Endothelial cell (in vitro differentiated cells): Measurements from ENCODE around the gene EXOC6. TPM values are rescaled to one million over a fixed set of nuclear protein-coding genes. Genes with fewer than 3 reads are reported as not detected.
A peak's percentile ranks its signal among the peaks of the same experiment; 100 is the strongest.

Experiments
- DNase-seq: peaks from one replicate; pipeline ENCODE4 v3.0.0; 2021; ENCODE audit warnings: low spot score
- H3K27ac Mint-ChIP-seq: one replicate; pipeline ENCODE4 v1.8.0; 2021; ENCODE audit warnings: mixed read lengths, inconsistent platforms; ENCODE audit not compliant: unreplicated experiment
- H3K27me3 Mint-ChIP-seq: one replicate; pipeline ENCODE4 v1.8.0; 2021; ENCODE audit warnings: mild to moderate bottlenecking, moderate library complexity, mixed read lengths, inconsistent platforms; ENCODE audit not compliant: unreplicated experiment
- H3K36me3 Mint-ChIP-seq: one replicate; pipeline ENCODE4 v1.8.0; 2021; ENCODE audit warnings: mild to moderate bottlenecking, low read depth, mixed read lengths, inconsistent platforms; ENCODE audit not compliant: unreplicated experiment
- H3K4me1 Mint-ChIP-seq: one replicate; pipeline ENCODE4 v1.8.0; 2021; ENCODE audit warnings: mild to moderate bottlenecking, mixed read lengths, inconsistent platforms; ENCODE audit not compliant: unreplicated experiment
- H3K4me3 Mint-ChIP-seq: one replicate; pipeline ENCODE4 v1.8.0; 2021; ENCODE audit warnings: mild to moderate bottlenecking, mixed read lengths, inconsistent platforms; ENCODE audit not compliant: unreplicated experiment
- H3K9me3 Mint-ChIP-seq: one replicate; pipeline ENCODE4 v1.8.0; 2021; ENCODE audit warnings: mixed read lengths, inconsistent platforms; ENCODE audit not compliant: unreplicated experiment
- total RNA-seq: library from RNA; stranded (reverse); fragmentation: NEBNext Ultra II Directional; extraction: Animal tissue kit (Norgen Biotek cat#: 25700); gene quantifications from one replicate; pipeline ENCODE4 v1.2.1, GENCODE V29; 2021; ENCODE audit not compliant: unreplicated experiment
- TF ChIP-seq, protein P1 (sequence below): fragments of 200-600 bp; sonication (generic); IDR thresholded peaks from one replicate; pipeline ENCODE4 v1.5.0; 2021; ENCODE audit warnings: antibody characterized with exemption; ENCODE audit not compliant: unreplicated experiment

The EXOC6 gene
- total RNA-seq, 1 donor from 2014 or later: 28.5 TPM

GRCh38 chr10:93074147-93074596 is 225.9 kb downstream of the EXOC6 start:
- Mint-ChIP-seq H3K27ac (no peak overlapping the region), H3K27me3 (peaks cover 31% of the 10 kb centered on the region), H3K4me1 (peaks cover 16% of the 10 kb centered on the region), H3K36me3 (peaks cover 3% of the 10 kb centered on the region), H3K9me3 (no peaks in the 10 kb centered on the region), H3K4me3 (peak overlapping the region; percentile 73)
- TF ChIP-seq, protein P1, sequence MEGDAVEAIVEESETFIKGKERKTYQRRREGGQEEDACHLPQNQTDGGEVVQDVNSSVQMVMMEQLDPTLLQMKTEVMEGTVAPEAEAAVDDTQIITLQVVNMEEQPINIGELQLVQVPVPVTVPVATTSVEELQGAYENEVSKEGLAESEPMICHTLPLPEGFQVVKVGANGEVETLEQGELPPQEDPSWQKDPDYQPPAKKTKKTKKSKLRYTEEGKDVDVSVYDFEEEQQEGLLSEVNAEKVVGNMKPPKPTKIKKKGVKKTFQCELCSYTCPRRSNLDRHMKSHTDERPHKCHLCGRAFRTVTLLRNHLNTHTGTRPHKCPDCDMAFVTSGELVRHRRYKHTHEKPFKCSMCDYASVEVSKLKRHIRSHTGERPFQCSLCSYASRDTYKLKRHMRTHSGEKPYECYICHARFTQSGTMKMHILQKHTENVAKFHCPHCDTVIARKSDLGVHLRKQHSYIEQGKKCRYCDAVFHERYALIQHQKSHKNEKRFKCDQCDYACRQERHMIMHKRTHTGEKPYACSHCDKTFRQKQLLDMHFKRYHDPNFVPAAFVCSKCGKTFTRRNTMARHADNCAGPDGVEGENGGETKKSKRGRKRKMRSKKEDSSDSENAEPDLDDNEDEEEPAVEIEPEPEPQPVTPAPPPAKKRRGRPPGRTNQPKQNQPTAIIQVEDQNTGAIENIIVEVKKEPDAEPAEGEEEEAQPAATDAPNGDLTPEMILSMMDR: no peak
- peak; percentile 40 for DNase-seq

- Mint-ChIP-seq H3K27ac (no peak overlapping the region), H3K27me3 (peaks cover 27% of the 10 kb centered on the region), H3K4me3 (peak overlapping the region; percentile 73), H3K4me1 (peaks cover 14% of the 10 kb centered on the region), H3K9me3 (no peaks in the 10 kb centered on the region), H3K36me3 (peaks cover 3% of the 10 kb centered on the region)
- DNase-seq: no peak
- TF ChIP-seq, protein P1: no peak
These were observed 226.5 kb downstream of the EXOC6 start for GRCh38 chr10:93074597-93075368.

DNA sequence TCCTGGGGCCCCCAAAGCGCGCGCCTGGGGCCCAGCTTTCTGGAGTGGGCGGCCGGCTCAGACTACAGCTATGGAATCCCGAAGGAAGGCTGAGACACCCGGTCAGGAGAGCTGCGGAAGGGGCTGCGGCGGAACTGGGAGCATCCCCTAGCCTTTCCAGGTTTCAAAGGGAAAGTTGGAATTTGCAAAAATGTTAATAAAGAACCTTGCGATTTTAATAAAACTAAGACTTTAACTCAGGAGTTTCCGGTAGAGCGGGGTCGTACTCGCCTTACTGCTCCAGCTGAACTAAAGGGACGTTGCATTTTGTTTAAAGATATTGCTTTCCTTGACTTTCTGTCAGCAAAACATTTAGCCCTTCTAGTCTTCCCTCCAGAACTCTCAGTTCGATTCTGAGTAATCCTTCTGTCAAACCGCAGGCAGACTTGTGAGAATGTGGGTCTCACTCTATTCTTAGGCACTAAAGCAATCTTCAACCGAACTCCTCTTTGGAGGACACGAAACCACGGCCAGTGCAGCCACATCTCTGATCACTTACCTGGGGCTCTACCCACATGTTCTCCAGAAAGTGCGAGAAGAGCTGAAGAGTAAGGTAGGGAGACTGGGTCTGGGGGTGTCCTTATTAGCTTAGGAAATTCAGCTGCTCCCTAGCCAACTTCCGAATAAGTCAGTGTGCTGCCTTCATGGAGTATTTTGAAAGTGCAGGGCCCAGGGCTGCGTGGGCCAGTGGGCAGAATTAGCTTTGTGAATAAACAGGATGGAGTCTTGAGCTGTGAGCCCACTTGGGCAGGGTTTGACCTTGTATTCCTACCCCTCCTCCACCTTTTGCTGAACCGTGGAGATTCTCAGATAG is 227.3 kb downstream of the EXOC6 start:
- Mint-ChIP-seq H3K4me1 (peaks cover 20% of the 10 kb centered on the region), H3K27me3 (peaks cover 27% of the 10 kb centered on the region), H3K9me3 (no peaks in the 10 kb centered on the region), H3K36me3 (peaks cover 3% of the 10 kb centered on the region), H3K4me3 (peak overlapping the region; percentile 9), H3K27ac (no peak overlapping the region)
- no peak for DNase-seq
- TF ChIP-seq, protein P1: no peak

- Mint-ChIP-seq H3K27ac (no peak overlapping the region), H3K4me1 (peaks cover 29% of the 10 kb centered on the region), H3K9me3 (no peaks in the 10 kb centered on the region), H3K4me3 (no peak overlapping the region), H3K27me3 (peaks cover 22% of the 10 kb centered on the region), H3K36me3 (peaks cover 3% of the 10 kb centered on the region)
- TF ChIP-seq, protein P1: no peak
- no peak for DNase-seq
These were observed 228.6 kb downstream of the EXOC6 start for GRCh38 chr10:93076871-93077270.
